GM23338 (cell line): ENCODE results near the gene RPS21. TPM values are rescaled to one million over a fixed set of nuclear protein-coding genes. Genes with fewer than 3 reads are reported as not detected.
A peak's percentile ranks its signal among the peaks of the same experiment; 100 is the strongest.

Source experiments
- ATAC-seq: fragments of 200-7000 bp; cut with Tn5 transposase; 3 replicates; pipeline ENCODE4 v1.9.1; 2020
- DNase-seq: peaks from one replicate; pipeline ENCODE4 v3.0.0-alpha.2; 2015; ENCODE audit warnings: low spot score
- H2AFZ ChIP-seq: fragments of 200-600 bp; sonication (generic); 2 replicates; pipeline ENCODE4 v1.8.0; 2016; ENCODE audit warnings: antibody characterized with exemption, mild to moderate bottlenecking, moderate library complexity
- H3F3A ChIP-seq: fragments of 200-600 bp; sonication (generic); replicated peaks from 2 replicates; pipeline ENCODE4 v1.8.0; 2017; ENCODE audit warnings: antibody characterized with exemption, mixed run types, low read depth
- H3K27ac ChIP-seq: fragments of 200-600 bp; sonication (generic); 2 replicates; pipeline ENCODE4 v1.6.1; 2016; ENCODE audit warnings: low read depth
- H3K27me3 ChIP-seq: fragments of 200-600 bp; sonication (generic); 2 replicates; pipeline ENCODE4 v1.8.0; 2016; ENCODE audit warnings: mild to moderate bottlenecking, mixed run types, moderate library complexity; ENCODE audit not compliant: insufficient read depth
- H3K36me3 ChIP-seq: fragments of 200-600 bp; sonication (generic); 2 replicates; pipeline ENCODE4 v1.8.0; 2016; ENCODE audit warnings: mild to moderate bottlenecking; ENCODE audit not compliant: insufficient read depth
- H3K4me1 ChIP-seq: fragments of 200-600 bp; sonication (generic); 2 replicates; pipeline ENCODE4 v1.8.0; 2016; ENCODE audit warnings: mild to moderate bottlenecking, moderate library complexity; ENCODE audit not compliant: insufficient read depth
- H3K4me2 ChIP-seq: fragments of 200-600 bp; sonication (generic); 2 replicates; pipeline ENCODE4 v1.7.1; 2017; ENCODE audit warnings: mixed run types
- H3K4me3 ChIP-seq: fragments of 200-600 bp; sonication (generic); 2 replicates; pipeline ENCODE4 v1.6.1; 2016; ENCODE audit warnings: mixed run types
- H3K79me2 ChIP-seq: fragments of 200-600 bp; sonication (generic); replicated peaks from 2 replicates; pipeline ENCODE4 v1.8.0; 2017; ENCODE audit warnings: mild to moderate bottlenecking; ENCODE audit not compliant: insufficient read depth
- H3K9me2 ChIP-seq: fragments of 200-600 bp; sonication (generic); 2 replicates; pipeline ENCODE4 v1.8.0; 2017; ENCODE audit not compliant: insufficient read depth
- H4K20me1 ChIP-seq: fragments of 200-600 bp; sonication (generic); replicated peaks from 2 replicates; pipeline ENCODE4 v1.8.0; 2017; ENCODE audit warnings: mild to moderate bottlenecking; ENCODE audit not compliant: insufficient read depth
- H3K27ac Mint-ChIP-seq: 2 replicates; pipeline ENCODE4 v1.8.0; 2020; ENCODE audit warnings: inconsistent platforms, mild to moderate bottlenecking, moderate library complexity, mixed read lengths
- H3K27me3 Mint-ChIP-seq: 3 replicates; pipeline ENCODE4 v1.8.0; 2022; ENCODE audit warnings: low read depth, mild to moderate bottlenecking, moderate library complexity, mixed read lengths, inconsistent platforms; ENCODE audit not compliant: insufficient read depth, poor library complexity
- H3K36me3 Mint-ChIP-seq: 3 replicates; pipeline ENCODE4 v1.8.0; 2021; ENCODE audit warnings: low read depth, mild to moderate bottlenecking, inconsistent platforms, moderate library complexity, mixed read lengths
- H3K4me1 Mint-ChIP-seq: 3 replicates; pipeline ENCODE4 v1.8.0; 2020; ENCODE audit warnings: mild to moderate bottlenecking, inconsistent platforms, mixed read lengths
- H3K4me3 Mint-ChIP-seq: 3 replicates; pipeline ENCODE4 v1.8.0; 2021; ENCODE audit warnings: moderate library complexity, mild to moderate bottlenecking, inconsistent platforms, mixed read lengths
- H3K9me3 Mint-ChIP-seq: 3 replicates; pipeline ENCODE4 v1.8.0; 2020; ENCODE audit warnings: moderate library complexity, mild to moderate bottlenecking, inconsistent platforms, mixed read lengths
- CTCF ChIP-seq, 2 experiments: fragments of 200-600 bp in 1 of 2; sonication (generic) in 1 of 2; conservative IDR thresholded peaks; 2 replicates each; pipeline versions ENCODE4 v1.5.1 to v1.6.1; 2016 to 2017; ENCODE audit warnings: antibody characterized with exemption in 2 of 2, low read depth in 2 of 2, mild to moderate bottlenecking in 2 of 2, moderate library complexity in 1 of 2
- ETS1 ChIP-seq: IDR thresholded peaks from 2 replicates; pipeline ENCODE4 v1.6.1; 2016; ENCODE audit warnings: antibody characterized with exemption
- EZH2 ChIP-seq: fragments of 200-600 bp; sonication (generic); IDR thresholded peaks from one replicate; pipeline ENCODE4 v1.8.0; 2017; ENCODE audit warnings: antibody characterized with exemption, mild to moderate bottlenecking, low read depth; ENCODE audit not compliant: unreplicated experiment
- EZH2phosphoT487 ChIP-seq: fragments of 200-600 bp; sonication (generic); IDR thresholded peaks from one replicate; pipeline ENCODE4 v1.8.1; 2018; ENCODE audit warnings: antibody characterized with exemption; ENCODE audit not compliant: unreplicated experiment
- JUNB ChIP-seq: IDR thresholded peaks from one replicate; pipeline ENCODE4 v1.6.1; 2016; ENCODE audit warnings: antibody characterized with exemption; ENCODE audit not compliant: unreplicated experiment
- NANOG ChIP-seq: IDR thresholded peaks from 2 replicates; pipeline ENCODE4 v1.6.1; 2016; ENCODE audit warnings: antibody characterized with exemption, borderline replicate concordance
- POLR2AphosphoS5 ChIP-seq: IDR thresholded peaks from 2 replicates; pipeline ENCODE4 v1.6.1; 2016; ENCODE audit warnings: antibody characterized with exemption, low read depth
- REST ChIP-seq: IDR thresholded peaks from one replicate; pipeline ENCODE4 v1.6.1; 2018; ENCODE audit warnings: antibody characterized with exemption; ENCODE audit not compliant: unreplicated experiment
- STAT1 ChIP-seq: IDR thresholded peaks from one replicate; pipeline ENCODE4 v1.6.1; 2016; ENCODE audit warnings: antibody characterized with exemption; ENCODE audit not compliant: unreplicated experiment
- ZNF114 ChIP-seq: fragments of 250-450 bp; sonication (Bioruptor Pico); IDR thresholded peaks from 2 replicates; pipeline ENCODE4 v1.5.0; 2020; ENCODE audit warnings: mild to moderate bottlenecking, moderate library complexity
- ZNF331 ChIP-seq: fragments of 250-450 bp; sonication (Bioruptor Pico); IDR thresholded peaks from 2 replicates; pipeline ENCODE4 v1.5.0; 2020; ENCODE audit warnings: low read depth, mild to moderate bottlenecking, moderate library complexity
- polyA plus RNA-seq: library from polyadenylated mRNA; unstranded; fragments of >200 nt; fragmentation: Nextera tagmentation; extraction: Ambion mirVana; gene quantifications from 2 replicates; pipeline ENCODE4 v1.2.1, GENCODE V29; 2016
- total RNA-seq: library from RNA; depleted of rRNA; stranded (reverse); fragments of >200 nt; shearing (Covaris generic); gene quantifications from 2 replicates; pipeline ENCODE4 v1.2.3, GENCODE V29; 2014

RPS21 gene
- total and polyA plus RNA-seq, 2 experiments from 2014 or later = 759 to 2,298 TPM

- Histone ChIP-seq H3K36me3 (no peaks in the 10 kb centered on the region), H3K27ac (peak overlapping the region; percentile 97), H3K27me3 (no peaks in the 10 kb centered on the region), H3K9me2 (no peaks in the 10 kb centered on the region), H3K4me3 (0 out of 2 replicates have a peak overlapping the region, but pooled peaks have one; percentile 23), H3F3A (peaks cover 10% of the 10 kb centered on the region; the same call in 1 of the 2 replicates), H3K4me1 (peaks cover 14% of the 10 kb centered on the region), H3K79me2 (no peaks in the 10 kb centered on the region), H4K20me1 (no peaks in the 10 kb centered on the region), H2AFZ (no peak overlapping the region), H3K4me2 (peak overlapping the region; percentile 57; the same call in 1 of the 2 replicates)
- Mint-ChIP-seq H3K4me3 (no peak overlapping the region), H3K9me3 (no peaks in the 10 kb centered on the region; the same call in 2 of the 3 replicates), H3K36me3 (peaks cover 7% of the 10 kb centered on the region; the same call in 2 of the 3 replicates), H3K4me1 (peaks cover 37% of the 10 kb centered on the region), H3K27me3 (peaks cover 22% of the 10 kb centered on the region), H3K27ac (peak overlapping the region; percentile 83; the same call in 1 of the 2 replicates)
- peak; percentile 85 for ATAC-seq
- peak; percentile 93 for DNase-seq
- no peak for TF ChIP-seq EZH2phosphoT487
- peak; percentile 48 to 77 for TF ChIP-seq CTCF (conservative IDR thresholded peaks at IDR 0.05; ENCODE audit: low read depth in 2 of 2)
- TF ChIP-seq ZNF114 = no peak
These were observed 10.5 kb upstream of the RPS21 start for GRCh38 chr20:62376112-62377063.

- peaks cover 14% of the 10 kb centered on the region for H3K4me1 ChIP-seq
- TF ChIP-seq JUNB (no peak), ETS1 (no peak), STAT1 (no peak), EZH2 (no peak), NANOG (no peak), REST (no peak), CTCF (conservative IDR thresholded peaks at IDR 0.05; ENCODE audit: low read depth in 2 of 2) (no peak), ZNF331 (CRISPR knock-in tag) (no peak), EZH2phosphoT487 (no peak), POLR2AphosphoS5 (no peak)
These were observed 9.8 kb upstream of the RPS21 start for GRCh38 chr20:62377064-62377461.

More at GRCh38 chr20:62377064-62377461, 9.8 kb upstream of the RPS21 start:
- DNase-seq = no peak
- Mint-ChIP-seq H3K4me1 (peaks cover 41% of the 10 kb centered on the region), H3K27me3 (peaks cover 24% of the 10 kb centered on the region), H3K27ac (peak overlapping the region; percentile 69; the same call in 1 of the 2 replicates), H3K36me3 (peaks cover 14% of the 10 kb centered on the region), H3K9me3 (peaks cover 3% of the 10 kb centered on the region), H3K4me3 (peak overlapping the region; percentile 11; the same call in 1 of the 3 replicates)
- Histone ChIP-seq H3K4me2 (peak overlapping the region; percentile 57; the same call in 1 of the 2 replicates), H3K79me2 (no peaks in the 10 kb centered on the region), H3K4me3 (no peak overlapping the region), H4K20me1 (no peaks in the 10 kb centered on the region), H3K27me3 (no peaks in the 10 kb centered on the region), H3K9me2 (no peaks in the 10 kb centered on the region; the same call in 1 of the 2 replicates), H3K36me3 (no peaks in the 10 kb centered on the region), H2AFZ (no peak overlapping the region), H3F3A (peaks cover 14% of the 10 kb centered on the region; the same call in 1 of the 2 replicates), H3K27ac (peak overlapping the region; percentile 97)
- ATAC-seq = no peak
